Right lobe of liver (tissue), 4 donors: ENCODE measurements around the gene CEND1.

Source experiments
- CTCF ChIP-seq, 4 donors: fragments of 200-600 bp in 3 of 4; fragments of 450-650 bp in 1 of 4; IDR thresholded peaks; one replicate each; pipeline versions ENCODE4 v1.5.1 to v1.8.0; 2016 to 2022; ENCODE audit warnings: antibody characterized with exemption in 4 of 4, mild to moderate bottlenecking in 2 of 4
- POLR2A ChIP-seq: fragments of 450-650 bp; IDR thresholded peaks from one replicate; pipeline ENCODE4 v1.6.1; 2017; ENCODE audit warnings: antibody characterized with exemption, mild to moderate bottlenecking
- donor health status: DM: no; HTN: no; CAD: no.
- donor health status: DM: no; HTN: no; CAD: no.
- donor health status: DM: no; HTN: yes; CAD: no.

DNA sequence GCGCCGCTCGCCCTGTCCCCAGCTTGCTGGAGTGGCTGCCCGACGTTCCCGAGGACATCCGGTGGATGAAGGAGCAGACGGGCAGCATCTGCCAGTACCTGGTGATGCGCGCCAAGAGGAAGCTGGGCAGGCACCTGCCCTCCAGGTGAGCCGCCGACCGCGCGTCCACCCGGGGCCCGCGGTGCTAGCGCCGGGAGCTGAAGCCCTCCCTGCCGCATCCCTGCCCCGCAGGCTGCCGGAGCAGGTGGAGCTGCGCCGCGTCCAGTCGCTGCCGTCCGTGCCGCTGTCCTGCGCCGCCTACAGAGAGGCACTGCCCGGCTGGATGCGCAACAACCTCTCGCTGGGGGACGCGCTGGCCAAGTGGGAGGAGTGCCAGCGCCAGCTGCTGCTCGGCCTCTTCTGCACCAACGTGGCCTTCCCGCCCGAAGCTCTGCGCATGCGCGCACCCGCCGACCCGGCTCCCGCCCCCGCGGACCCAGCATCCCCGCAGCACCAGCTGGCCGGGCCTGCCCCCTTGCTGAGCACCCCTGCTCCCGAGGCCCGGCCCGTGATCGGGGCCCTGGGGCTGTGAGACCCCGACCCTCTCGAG, 34.5 kb upstream of the CEND1 start:
- TF ChIP-seq CTCF (IDR thresholded peaks at IDR 0.05) (no peak), POLR2A (no peak)
